CD4-positive, alpha-beta T cell (primary cell): ENCODE measurements around the gene WDR72. TPM values are rescaled to one million over a fixed set of nuclear protein-coding genes. Genes with fewer than 3 reads are reported as not detected.

Source experiments
- ATAC-seq: fragments of 200-7000 bp; cut with Tn5 transposase; one replicate; pipeline ENCODE4 v1.10.0; 2022; ENCODE audit warnings: mild to moderate bottlenecking; ENCODE audit not compliant: poor library complexity
- CTCF ChIA-PET: fragments of 350-600 bp; sonication (Branson Sonifier 250); formaldehyde crosslinking; loops from one replicate; lab custom pipeline; 2021; ENCODE audit warnings: antibody characterized with exemption, inconsistent platforms; lab: Charles Lee
- POLR2A ChIA-PET: fragments of 350-600 bp; sonication (Branson Sonifier 250); formaldehyde crosslinking; loops from one replicate; lab custom pipeline; 2021; ENCODE audit warnings: antibody characterized with exemption, inconsistent platforms; lab: Charles Lee
- DNase-seq, 14 experiments: peaks; one replicate each; pipeline ENCODE4 v3.0.0-alpha.2; 2013 to 2020; ENCODE audit warnings: mixed read lengths in 2 of 14
- H3K27ac ChIP-seq, 2 donors: one replicate each; pipeline versions ENCODE4 v1.5.1 to v1.7.0; 2013; ENCODE audit warnings: low read length in 2 of 2, low read depth in 1 of 2, mild to moderate bottlenecking in 1 of 2
- H3K27me3 ChIP-seq, 2 experiments: 1 replicate in 1 of 2; 2 replicates in 1 of 2; pipeline versions ENCODE4 v1.6.1 to v1.7.0; 2013; ENCODE audit warnings: low read length in 2 of 2, control low read depth in 1 of 2, mild to moderate bottlenecking in 1 of 2, moderate library complexity in 1 of 2; ENCODE audit not compliant: insufficient read depth in 2 of 2, control insufficient read depth in 1 of 2
- H3K36me3 ChIP-seq: one replicate; pipeline ENCODE4 v1.6.1; 2013; ENCODE audit warnings: low read length, control low read depth; ENCODE audit not compliant: insufficient read depth
- H3K4me1 ChIP-seq: one replicate; pipeline ENCODE4 v1.6.1; 2013; ENCODE audit warnings: low read length, control low read depth; ENCODE audit not compliant: insufficient read depth
- H3K4me3 ChIP-seq: one replicate; pipeline ENCODE4 v1.5.1; 2013; ENCODE audit warnings: mild to moderate bottlenecking, low read length, moderate library complexity
- H3K9me3 ChIP-seq, 2 experiments: 1 replicate in 1 of 2; 2 replicates in 1 of 2; pipeline versions ENCODE4 v1.6.1 to v1.7.0; 2013; ENCODE audit warnings: low read length in 2 of 2, mild to moderate bottlenecking in 2 of 2, control low read depth in 1 of 2, moderate library complexity in 1 of 2; ENCODE audit not compliant: control insufficient read depth in 1 of 2, insufficient read depth in 1 of 2
- H3K27ac Mint-ChIP-seq: one replicate; pipeline ENCODE4 v1.8.0; 2020; ENCODE audit warnings: mixed read lengths
- H3K27me3 Mint-ChIP-seq: one replicate; pipeline ENCODE4 v1.8.0; 2021; ENCODE audit warnings: mixed read lengths
- H3K36me3 Mint-ChIP-seq: one replicate; pipeline ENCODE4 v1.8.0; 2021; ENCODE audit warnings: low read depth, mixed read lengths
- H3K4me1 Mint-ChIP-seq: one replicate; pipeline ENCODE4 v1.8.0; 2021; ENCODE audit warnings: low read depth, mixed read lengths
- H3K4me3 Mint-ChIP-seq: one replicate; pipeline ENCODE4 v1.8.0; 2020; ENCODE audit warnings: mild to moderate bottlenecking, mixed read lengths
- H3K9me3 Mint-ChIP-seq: one replicate; pipeline ENCODE4 v1.8.0; 2020; ENCODE audit warnings: mixed read lengths
- intact Hi-C, 2 experiments: fragments of 100-400 bp; cut with DNase I in 1 of 2; cut with micrococcal nuclease in 1 of 2; formaldehyde crosslinking; loops; one replicate each; pipeline versions ENCODE4 v1.15.1 to v1.9.0; 2023 to 2025; cut with DNase I, micrococcal nuclease
- total RNA-seq, 174 experiments: library from RNA in 2 of 174; stranded (reverse) in 2 of 174; gene quantifications; one replicate each; pipeline ENCODE4 v1.2.3 and lab custom pipeline; 2021 to 2026
- TF ChIP-seq, protein P1 (sequence below): fragments of 200-600 bp; IDR thresholded peaks from one replicate; pipeline ENCODE4 v1.8.0; 2022; ENCODE audit warnings: antibody characterized with exemption, mild to moderate bottlenecking

WDR72 gene
- total RNA-seq, 2 experiments from 2014 or later = not detected

DNA sequence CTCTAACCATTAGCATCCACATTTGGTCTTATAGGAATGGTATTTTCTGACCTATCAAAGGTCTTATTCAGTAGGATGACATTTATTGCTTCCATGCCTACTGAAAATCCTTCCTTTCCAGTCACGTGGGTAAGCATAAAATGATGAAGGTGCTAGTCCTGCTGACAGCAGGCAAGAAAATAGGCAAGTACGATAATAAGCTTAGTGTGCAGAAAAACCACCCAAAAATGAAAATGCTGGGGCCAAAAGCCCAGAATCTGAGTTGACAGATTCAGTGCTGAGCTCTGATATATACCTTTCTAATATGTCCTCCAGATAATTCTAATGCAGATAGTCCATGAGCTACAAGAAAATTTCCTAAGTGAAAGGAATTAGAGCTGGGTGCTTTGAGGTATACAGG lies 194.8 kb downstream of the WDR72 start:
- H3K4me3 ChIP-seq = no peak overlapping the region
- Mint-ChIP-seq H3K4me1 (no peaks in the 10 kb centered on the region), H3K9me3 (no peaks in the 10 kb centered on the region), H3K4me3 (no peak overlapping the region), H3K27me3 (no peaks in the 10 kb centered on the region), H3K36me3 (no peaks in the 10 kb centered on the region), H3K27ac (no peak overlapping the region)
- H3K27ac ChIP-seq = no peak overlapping the region
- CTCF ChIA-PET = no interaction called here
- ATAC-seq (no peak), DNase-seq (no peak)
- H3K9me3 ChIP-seq = no peaks in the 10 kb centered on the region
- no peaks in the 10 kb centered on the region for H3K36me3 ChIP-seq
- no peaks in the 10 kb centered on the region for H3K27me3 ChIP-seq
- intact Hi-C loops = no loop called here
- POLR2A ChIA-PET = no interaction called here
- TF ChIP-seq, protein P1, sequence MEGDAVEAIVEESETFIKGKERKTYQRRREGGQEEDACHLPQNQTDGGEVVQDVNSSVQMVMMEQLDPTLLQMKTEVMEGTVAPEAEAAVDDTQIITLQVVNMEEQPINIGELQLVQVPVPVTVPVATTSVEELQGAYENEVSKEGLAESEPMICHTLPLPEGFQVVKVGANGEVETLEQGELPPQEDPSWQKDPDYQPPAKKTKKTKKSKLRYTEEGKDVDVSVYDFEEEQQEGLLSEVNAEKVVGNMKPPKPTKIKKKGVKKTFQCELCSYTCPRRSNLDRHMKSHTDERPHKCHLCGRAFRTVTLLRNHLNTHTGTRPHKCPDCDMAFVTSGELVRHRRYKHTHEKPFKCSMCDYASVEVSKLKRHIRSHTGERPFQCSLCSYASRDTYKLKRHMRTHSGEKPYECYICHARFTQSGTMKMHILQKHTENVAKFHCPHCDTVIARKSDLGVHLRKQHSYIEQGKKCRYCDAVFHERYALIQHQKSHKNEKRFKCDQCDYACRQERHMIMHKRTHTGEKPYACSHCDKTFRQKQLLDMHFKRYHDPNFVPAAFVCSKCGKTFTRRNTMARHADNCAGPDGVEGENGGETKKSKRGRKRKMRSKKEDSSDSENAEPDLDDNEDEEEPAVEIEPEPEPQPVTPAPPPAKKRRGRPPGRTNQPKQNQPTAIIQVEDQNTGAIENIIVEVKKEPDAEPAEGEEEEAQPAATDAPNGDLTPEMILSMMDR = no peak
- no peaks in the 10 kb centered on the region for H3K4me1 ChIP-seq

GRCh38 chr15:53563627-53564026 lies 195.8 kb downstream of the WDR72 start:
- Histone ChIP-seq H3K4me1 (no peaks in the 10 kb centered on the region), H3K27me3 (no peaks in the 10 kb centered on the region), H3K36me3 (no peaks in the 10 kb centered on the region), H3K9me3 (no peaks in the 10 kb centered on the region), H3K27ac (no peak overlapping the region), H3K4me3 (no peak overlapping the region)
- Mint-ChIP-seq H3K4me1 (no peaks in the 10 kb centered on the region), H3K36me3 (no peaks in the 10 kb centered on the region), H3K27me3 (no peaks in the 10 kb centered on the region), H3K4me3 (no peak overlapping the region), H3K27ac (no peak overlapping the region), H3K9me3 (no peaks in the 10 kb centered on the region)
- TF ChIP-seq, protein P1 = no peak
- ChIA-PET CTCF (interaction anchor here (1.2 kb wide), 1 partner anchor 16 kb away, joined by 3 read pairs; no protein-coding TSS in a partner anchor), POLR2A (no interaction called here)
- no peak for ATAC-seq
- DNase-seq = no peak
- intact Hi-C loops = no loop called here

GRCh38 chr15:53559364-53560277 lies 199.8 kb downstream of the WDR72 start:
- H3K36me3 ChIP-seq = no peaks in the 10 kb centered on the region
- Mint-ChIP-seq H3K4me3 (no peak overlapping the region), H3K36me3 (no peaks in the 10 kb centered on the region), H3K27ac (no peak overlapping the region), H3K27me3 (no peaks in the 10 kb centered on the region), H3K9me3 (no peaks in the 10 kb centered on the region), H3K4me1 (no peaks in the 10 kb centered on the region)
- H3K4me1 ChIP-seq = no peaks in the 10 kb centered on the region
- ChIA-PET CTCF (no interaction called here), POLR2A (no interaction called here)
- H3K27me3 ChIP-seq = no peaks in the 10 kb centered on the region
- DNase-seq (no peak), ATAC-seq (no peak)
- intact Hi-C loops = no loop called here
- no peaks in the 10 kb centered on the region for H3K9me3 ChIP-seq
- no peak overlapping the region for H3K27ac ChIP-seq
- TF ChIP-seq, protein P1 = no peak
- H3K4me3 ChIP-seq = no peak overlapping the region
